Motor neuron (in vitro differentiated cells): ENCODE measurements around the gene HOXA7. TPM values are rescaled to one million over a fixed set of nuclear protein-coding genes. Genes with fewer than 3 reads are reported as not detected.

Experiments used
- ATAC-seq, 8 experiments: fragments of 200-7000 bp; cut with Tn5 transposase; replicated peaks in 6 of 8; 2 replicates each; pipeline ENCODE4 v1.8.0; 2021; ENCODE audit warnings: mild to moderate bottlenecking in 8 of 8, moderate library complexity in 8 of 8
- H3K27ac ChIP-seq, 2 donors: fragments of 250-450 bp; sonication (Bioruptor Pico); 2 replicates each; pipeline ENCODE4 v1.9.0; 2021; ENCODE audit warnings: antibody characterized with exemption in 2 of 2, mild to moderate bottlenecking in 2 of 2, moderate library complexity in 1 of 2
- H3K4me1 ChIP-seq, 2 donors: fragments of 250-450 bp; sonication (Bioruptor Pico); replicated peaks in 1 of 2; 2 replicates each; pipeline ENCODE4 v1.6.1; 2021; ENCODE audit warnings: antibody characterized with exemption in 2 of 2, mild to moderate bottlenecking in 2 of 2, moderate library complexity in 1 of 2
- H3K4me3 ChIP-seq, 5 donors: fragments of 250-450 bp; sonication (Bioruptor Pico); 2 replicates each; pipeline ENCODE4 v1.9.0; 2021; ENCODE audit warnings: antibody characterized with exemption in 5 of 5, mild to moderate bottlenecking in 5 of 5, moderate library complexity in 4 of 5
- whole genome bisulfite sequencing, 10 experiments: fragments of 450-650 bp; shearing (Covaris generic); methylation state at CpG; one replicate each; pipeline ENCODE4 v1.0.0; 2022; 5-methylcytosine and 5-hydroxymethylcytosine counted together
- in situ Hi-C, 9 experiments: fragments of 400-800 bp; cut with MboI; loops; one replicate each; pipeline ENCODE4 v1.15.0; 2021; ENCODE audit warnings: low sequenced_read_pairs in 9 of 9, low pct_unique_long_range_greater_than_20kb in 2 of 9; ENCODE audit not compliant: unreplicated experiment in 9 of 9
- total RNA-seq, 8 experiments: library from RNA; unstranded; fragments of 300-600 nt; gene quantifications; 2 replicates each; pipeline versions ENCODE4 v1.2.3 to v1.2.4, GENCODE V29; 2022

HOXA7 gene
- total RNA-seq, 8 experiments from 2014 or later: 4.2 to 20.0 (median 12.2) TPM

DNA sequence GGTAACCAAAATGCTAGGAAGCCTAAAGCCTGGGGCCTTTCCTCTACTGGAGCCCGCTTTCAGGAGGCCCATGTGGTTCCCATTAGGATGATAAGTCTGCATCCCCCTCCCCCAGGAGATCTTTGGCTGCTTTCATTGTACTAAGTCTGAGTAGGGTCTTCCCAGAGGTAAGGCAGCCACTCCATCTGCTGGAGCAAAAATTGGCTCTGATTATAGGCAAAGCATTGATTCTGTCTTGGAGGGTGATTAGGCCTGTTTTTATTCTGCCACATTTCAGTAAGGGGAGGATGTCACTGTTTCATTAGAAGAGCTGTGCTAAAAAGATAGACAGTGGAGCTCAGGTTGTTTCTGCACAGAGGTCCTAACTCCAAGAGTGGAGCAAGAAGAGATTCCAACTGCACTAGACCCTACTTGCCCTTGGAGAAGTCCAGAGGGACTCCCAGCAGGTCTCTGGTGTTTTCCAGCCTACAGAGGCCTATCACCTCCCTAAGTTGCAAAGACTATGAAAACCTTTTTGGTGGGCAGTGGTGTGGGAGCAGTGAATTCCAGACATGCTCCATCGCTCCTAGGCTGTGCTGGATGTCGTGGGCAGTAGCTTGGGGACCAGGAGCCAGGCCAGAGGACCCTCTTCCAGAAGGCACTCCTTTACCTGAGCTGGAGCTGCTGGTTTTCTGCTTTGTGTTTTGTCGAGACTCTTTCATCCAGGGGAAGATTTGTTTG, 46.8 kb downstream of the HOXA7 start:
- no peak for ATAC-seq
- in situ Hi-C loops: loop anchor here in 1 of 9 experiments (25.0 kb wide), 1 partner anchor 247 kb away; the partner anchor contains the start of gene SKAP2
- Histone ChIP-seq H3K4me3 (peak overlapping the region; percentile 61 to 87 (median 80)), H3K27ac (peak overlapping the region; percentile 96 to 98), H3K4me1 (peaks cover 14 to 49% of the 10 kb centered on the region in 2 donors)
- 17 to 90% (median 50%) methylated on average over 1 to 2 of the region's 4 CpGs; no CpG with 5 or more reads in 6 of the 10 experiments for WGBS, 10 experiments

DNA sequence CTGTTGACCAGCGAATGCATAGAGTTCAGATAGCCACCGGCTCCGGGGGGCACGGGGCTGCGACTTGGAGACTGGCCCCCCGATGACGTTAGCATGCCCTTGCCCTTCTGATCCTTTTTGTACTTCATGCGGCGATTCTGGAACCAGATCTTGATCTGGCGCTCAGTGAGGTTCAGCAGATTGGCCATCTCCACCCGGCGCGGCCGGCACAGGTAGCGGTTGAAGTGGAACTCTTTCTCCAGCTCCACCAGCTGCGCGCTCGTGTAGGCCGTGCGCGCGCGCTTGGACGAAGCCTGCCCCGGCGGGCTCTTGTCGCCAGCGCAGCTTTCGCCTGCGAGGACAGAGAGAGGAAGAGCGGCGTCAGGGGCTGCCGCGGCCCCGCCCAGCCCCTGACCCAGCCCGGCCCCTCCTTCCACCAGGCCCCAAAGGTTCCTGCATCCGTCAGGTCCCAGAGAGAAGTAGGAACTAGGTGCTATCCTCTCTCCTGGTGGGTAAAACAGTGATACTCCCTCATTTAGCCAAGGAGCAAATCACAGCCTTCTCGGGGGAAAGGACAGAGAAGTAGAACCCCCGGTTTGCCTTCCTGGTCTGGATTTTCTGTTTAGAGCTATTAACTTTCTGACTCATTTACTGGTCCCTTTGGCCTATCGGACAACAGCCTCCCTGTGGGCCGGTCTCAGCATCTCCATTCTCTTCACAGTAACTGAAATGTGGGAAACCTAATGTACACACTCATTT, 47.9 kb downstream of the HOXA7 start:
- WGBS, 10 experiments: 0 to 97% (median 2%) methylated on average over 1 to 14 of the region's 41 CpGs; no CpG with 5 or more reads in 5 of the 10 experiments
- peak in 5 of 8 experiments; percentile 34 to 44 (median 40) for ATAC-seq
- peaks cover 14 to 55% of the 10 kb centered on the region in 2 donors for H3K4me1 ChIP-seq
- in situ Hi-C loops: loop anchor here in 1 of 9 experiments (25.0 kb wide), 1 partner anchor 246 kb away; the partner anchor contains the start of gene SKAP2
- peak overlapping the region; percentile 51 to 82 (median 69) for H3K4me3 ChIP-seq
- H3K27ac ChIP-seq: peak overlapping the region; percentile 96 to 98

DNA sequence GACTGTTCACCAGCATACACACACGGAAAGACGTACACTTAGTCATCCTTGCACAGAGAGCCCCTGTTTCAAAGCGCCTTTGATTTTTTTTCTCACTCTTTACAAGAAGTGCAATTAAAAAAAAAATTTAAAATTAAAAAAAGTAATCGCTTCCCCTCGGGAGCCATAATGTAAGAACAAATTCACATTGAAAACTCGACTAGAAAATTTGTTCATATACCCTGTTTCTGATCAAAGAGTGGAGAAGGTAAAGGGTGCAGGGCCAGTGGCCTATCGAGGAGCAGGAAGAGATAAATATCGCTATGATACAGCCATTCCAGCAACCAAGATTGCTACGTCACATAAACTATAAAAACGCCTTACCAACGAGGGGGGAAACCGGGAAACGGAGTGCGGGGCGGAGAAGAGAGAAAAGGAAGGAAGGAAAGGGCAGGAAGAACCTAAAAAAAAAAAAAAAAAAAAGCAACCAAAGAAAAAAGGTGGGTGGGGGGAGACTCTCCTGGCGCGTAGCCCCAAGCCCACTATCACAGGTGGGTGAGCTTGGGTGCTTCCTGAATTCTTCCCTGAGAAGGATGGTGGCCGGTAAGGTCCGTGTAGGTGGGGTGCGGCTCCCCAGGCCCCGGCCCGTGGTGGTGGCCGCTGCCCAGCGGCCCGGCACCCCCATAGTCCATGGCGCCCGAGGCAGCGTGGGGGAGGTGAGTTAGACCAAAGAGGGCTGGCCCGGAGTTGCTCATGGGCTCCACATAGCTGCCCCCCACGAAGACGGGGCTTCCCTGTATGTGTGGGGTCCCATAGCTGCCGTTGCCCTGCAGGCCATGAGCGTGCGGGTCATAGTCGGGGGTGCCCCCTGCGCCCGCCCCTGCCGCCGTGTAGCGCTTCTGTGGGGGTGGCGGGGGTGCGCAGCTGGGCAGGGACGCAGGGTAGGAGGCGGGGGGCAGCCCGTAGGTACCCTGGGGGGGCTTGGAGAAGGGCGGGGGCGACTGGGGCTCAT, 48.8 kb downstream of the HOXA7 start:
- Histone ChIP-seq H3K4me1 (peaks cover 14 to 55% of the 10 kb centered on the region in 2 donors), H3K4me3 (peak overlapping the region; percentile 51 to 82 (median 69)), H3K27ac (peak overlapping the region; percentile 96 to 98)
- in situ Hi-C loops: loop anchor here in 1 of 9 experiments (25.0 kb wide), 1 partner anchor 245 kb away; the partner anchor contains the start of gene SKAP2
- 1 to 92% (median 8%) methylated on average over 7 to 22 of the region's 47 CpGs; no CpG with 5 or more reads in 1 of the 10 experiments for WGBS, 10 experiments
- peak in 5 of 8 experiments; percentile 0 to 5 (median 1) for ATAC-seq

DNA sequence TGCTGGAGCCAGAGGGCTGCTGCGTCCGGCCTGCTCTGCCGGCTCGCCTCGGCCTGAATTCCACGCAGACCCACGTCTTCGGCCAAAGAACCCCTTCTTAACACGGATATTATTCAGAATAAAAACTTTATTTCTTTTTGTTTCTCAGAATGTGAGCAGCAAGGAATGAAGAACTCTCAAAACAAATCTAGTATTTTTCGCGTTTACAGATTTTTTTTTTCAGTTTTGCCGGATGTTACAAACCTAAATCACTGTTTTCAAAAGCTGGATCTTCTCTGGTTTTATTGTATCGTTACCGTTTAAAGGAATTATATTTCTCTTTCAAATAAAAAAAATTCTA, 49.6 kb downstream of the HOXA7 start:
- in situ Hi-C loops: loop anchor here in 1 of 9 experiments (25.0 kb wide), 1 partner anchor 245 kb away; the partner anchor contains the start of gene SKAP2
- H3K4me1 ChIP-seq: peaks cover 14 to 55% of the 10 kb centered on the region in 2 donors
- 0 to 100% (median 2%) methylated on average over 2 to 14 of the region's 14 CpGs for WGBS, 10 experiments
- peak overlapping the region; percentile 51 to 82 (median 69) for H3K4me3 ChIP-seq
- no peak for ATAC-seq
- H3K27ac ChIP-seq: peak overlapping the region; percentile 96 to 98

DNA sequence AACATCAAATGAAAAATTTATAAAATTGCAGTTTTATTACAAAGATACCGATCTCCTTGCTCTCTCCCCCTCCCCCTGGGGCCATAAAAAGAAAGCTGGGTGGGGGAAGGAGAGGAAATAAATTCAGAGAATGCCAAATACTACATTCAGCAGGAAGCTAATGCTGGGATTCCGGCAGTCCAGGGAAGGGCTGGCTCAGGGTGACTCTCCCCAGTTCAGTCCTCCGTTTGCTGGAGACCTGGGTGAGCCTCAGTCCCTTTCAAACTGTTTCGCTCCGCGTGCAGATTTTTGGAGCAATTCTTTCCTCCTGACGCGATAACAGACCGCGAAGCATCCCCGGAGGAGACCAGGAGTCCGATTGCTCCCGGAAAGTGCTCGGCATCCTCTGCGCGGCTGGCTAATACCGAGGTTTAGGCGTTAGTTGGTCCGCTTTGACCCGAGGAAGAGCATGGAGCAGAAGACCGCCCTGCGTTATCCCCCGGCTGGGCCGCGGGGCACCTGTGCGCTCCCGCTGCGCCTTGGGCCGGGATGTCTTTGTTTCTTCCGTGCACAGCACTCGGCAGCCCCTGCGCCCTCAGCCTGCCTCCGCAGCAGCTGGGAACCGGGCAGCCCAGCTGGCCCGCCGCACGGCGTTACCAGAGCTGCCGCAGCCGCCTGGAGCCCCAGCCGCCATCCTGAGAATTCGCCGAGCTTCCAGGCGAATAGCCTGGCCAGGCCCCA, 50.1 kb downstream of the HOXA7 start:
- 0 to 100% (median 0%) methylated on average over 1 to 17 of the region's 44 CpGs; no CpG with 5 or more reads in 1 of the 10 experiments for WGBS, 10 experiments
- peak in 1 of 8 experiments; percentile 2 for ATAC-seq
- peak overlapping the region; percentile 51 to 82 (median 69) for H3K4me3 ChIP-seq
- in situ Hi-C loops: loop anchor here in 1 of 9 experiments (25.0 kb wide), 1 partner anchor 244 kb away; the partner anchor contains the start of gene SKAP2
- peak overlapping the region; percentile 96 to 98 for H3K27ac ChIP-seq
- peaks cover 14 to 52% of the 10 kb centered on the region in 2 donors for H3K4me1 ChIP-seq

DNA sequence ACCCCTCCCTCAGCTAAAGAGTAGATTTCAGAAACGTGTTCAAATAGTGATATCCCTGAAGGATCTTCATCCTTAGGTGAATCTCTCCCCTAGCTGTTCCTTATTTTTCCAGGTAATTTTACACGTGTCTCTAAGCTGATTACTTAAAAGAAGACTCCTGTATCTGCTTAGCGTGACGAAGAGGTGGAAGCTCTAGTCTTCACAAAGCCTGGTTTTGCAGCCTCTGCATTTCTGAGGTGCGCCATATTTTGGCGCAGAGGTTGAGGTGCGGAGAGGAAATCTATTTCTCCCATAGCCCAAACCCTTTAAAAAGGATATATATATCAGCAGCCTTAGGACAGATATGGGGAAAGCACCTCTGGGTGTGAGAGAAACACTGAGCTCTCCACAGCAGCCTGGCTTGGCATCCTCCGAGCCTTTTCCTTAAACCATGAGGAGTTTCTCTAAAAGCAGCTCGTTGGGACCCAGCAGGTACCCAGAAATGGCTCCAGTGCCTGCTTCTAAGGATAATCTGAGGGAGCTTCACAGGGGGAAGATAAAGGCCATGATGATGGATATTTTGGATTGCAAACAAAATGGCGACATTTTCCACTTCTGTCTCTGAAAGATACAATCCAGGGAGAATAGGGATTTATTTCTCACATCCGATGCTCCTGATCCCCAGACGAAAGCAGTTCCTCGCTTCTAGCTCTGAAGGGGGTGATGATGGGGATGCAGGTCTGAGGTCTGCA, 51.0 kb downstream of the HOXA7 start:
- no peak for ATAC-seq
- Histone ChIP-seq H3K27ac (peak overlapping the region; percentile 96 to 98), H3K4me3 (peak overlapping the region; percentile 51 to 82 (median 69)), H3K4me1 (peaks cover 14 to 50% of the 10 kb centered on the region in 2 donors)
- 0 to 97% (median 7%) methylated on average over 3 to 10 of the region's 13 CpGs for WGBS, 10 experiments
- in situ Hi-C loops: loop anchor here in 1 of 9 experiments (25.0 kb wide), 1 partner anchor 243 kb away; the partner anchor contains the start of gene SKAP2

DNA sequence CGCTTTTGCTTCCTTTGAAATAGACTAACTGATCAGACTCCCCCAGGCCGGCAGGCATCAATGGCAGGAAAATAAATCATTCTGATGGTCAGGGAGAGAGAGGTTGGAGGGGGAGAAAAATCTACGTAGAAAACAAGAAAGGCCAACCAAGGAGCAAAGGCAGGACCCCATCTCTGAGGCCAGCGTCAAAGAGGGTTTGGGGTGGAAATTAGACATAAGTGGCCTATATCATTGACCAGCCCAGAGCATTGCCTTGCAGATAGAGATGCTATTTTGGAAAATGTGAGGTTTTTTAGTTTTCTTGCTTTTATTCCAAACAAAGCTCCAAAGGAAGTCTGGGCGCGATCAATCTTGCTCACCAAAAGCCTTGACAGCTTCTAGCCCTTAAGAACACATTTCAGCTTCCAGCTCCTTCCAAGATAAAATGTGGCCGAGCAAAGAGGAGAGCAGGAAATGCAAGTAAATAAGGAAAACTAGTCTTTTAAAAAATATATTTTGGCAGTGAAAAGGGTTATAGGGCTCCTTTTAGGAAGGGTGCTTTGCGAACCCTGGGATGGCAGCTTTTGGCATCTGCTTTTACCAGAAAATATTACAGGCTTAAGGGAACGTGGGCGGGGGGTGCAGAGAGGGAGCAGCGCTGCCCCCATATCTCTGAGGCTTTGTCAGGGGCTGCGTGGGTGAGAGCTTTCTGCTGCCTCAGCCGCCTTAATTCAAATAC, 52.0 kb downstream of the HOXA7 start:
- WGBS, 10 experiments: 0 to 100% (median 3%) methylated on average over 1 to 13 of the region's 13 CpGs
- ATAC-seq: no peak
- Histone ChIP-seq H3K4me3 (peak overlapping the region; percentile 51 to 82 (median 69)), H3K27ac (peak overlapping the region; percentile 96 to 98), H3K4me1 (peaks cover 9 to 46% of the 10 kb centered on the region in 2 donors)
- in situ Hi-C loops: loop anchor here in 1 of 9 experiments (25.0 kb wide), 1 partner anchor 242 kb away; the partner anchor contains the start of gene SKAP2

Other genes with a start within 250 kb of the HOXA7 start
- 10 to 100 TPM in 5 of 8 experiments, 1 to 10 TPM in 3; 2.7 to 44.5 (median 14.4) TPM for gene HOXA1, start 60.7 kb downstream of the HOXA7 start, total RNA-seq
- 10 to 100 TPM in 4 of 8 experiments, 1 to 10 TPM in 3, under 1 TPM in 1; 0.31 to 23.0 (median 10.9) TPM for gene HOXA2, start 54.0 kb downstream of the HOXA7 start, total RNA-seq
- 10 to 100 TPM in 6 of 8 experiments, 1 to 10 TPM in 2; 1.1 to 31.6 (median 15.0) TPM for gene HOXA4, start 25.9 kb downstream of the HOXA7 start, total RNA-seq
- 100 to 1,000 TPM in 2 of 8 experiments, 10 to 100 TPM in 5, 1 to 10 TPM in 1; 10.0 to 121 (median 73.0) TPM for gene HOXA5, start 13.0 kb downstream of the HOXA7 start, total RNA-seq
- 10 to 100 TPM in 6 of 8 experiments, 1 to 10 TPM in 2; 4.4 to 52.8 (median 23.7) TPM for gene HOXA6, start 8.9 kb downstream of the HOXA7 start, total RNA-seq
- 10 to 100 TPM in 6 of 8 experiments, 1 to 10 TPM in 2; 1.4 to 38.6 (median 18.7) TPM for gene HOXA3, start 4.1 kb downstream of the HOXA7 start, total RNA-seq
- 10 to 100 TPM in 3 of 8 experiments, 1 to 10 TPM in 5; 1.3 to 95.2 (median 2.5) TPM for gene HOXA9, start 8.9 kb upstream of the HOXA7 start, total RNA-seq
- 10 to 100 TPM in 3 of 8 experiments, 1 to 10 TPM in 2, under 1 TPM in 2, not detected in 1; 0.05 to 57.7 (median 2.6) TPM for gene HOXA10, start 17.6 kb upstream of the HOXA7 start, total RNA-seq
- gene HOXA11, start 28.6 kb upstream of the HOXA7 start, total RNA-seq: 1 to 10 TPM in 3 of 8 experiments, under 1 TPM in 4, not detected in 1; 0.05 to 5.7 (median 0.43) TPM
- gene HOXA13, start 43.4 kb upstream of the HOXA7 start, total RNA-seq: 1 to 10 TPM in 1 of 8 experiments, under 1 TPM in 4, not detected in 3; 0.09 to 2.4 (median 0.18) TPM
- under 1 TPM in 6 of 8 experiments, not detected in 2; 0.05 to 0.85 (median 0.21) TPM for gene EVX1, start 86.1 kb upstream of the HOXA7 start, total RNA-seq